Astrocyte (in vitro differentiated cells and primary cell): ENCODE results near the gene RFTN2. TPM values are rescaled to one million over a fixed set of nuclear protein-coding genes. Genes with fewer than 3 reads are reported as not detected.
A peak's percentile ranks its signal among the peaks of the same experiment; 100 is the strongest.
"Not testable (repeated sequence)": the region's sequence is repeated elsewhere in the genome, so short reads cannot be mapped to it uniquely, and the experiment has no call there.

ENCODE experiments used
- DNase-seq: peaks from one replicate; pipeline ENCODE4 v3.0.0-alpha.2; 2010; ENCODE audit warnings: low read depth
- FAIRE-seq: peaks from 2 replicates; lab custom pipeline; 2011; peaks lifted over from hg19 to GRCh38; lab: Jason Lieb, UNC
- H2AFZ ChIP-seq: 2 replicates; pipeline ENCODE4 v1.6.0; 2012; ENCODE audit warnings: low read depth, low read length, inconsistent platforms
- H3K27ac ChIP-seq: 2 replicates; pipeline ENCODE4 v1.5.1; 2011; ENCODE audit warnings: low read depth, low read length, inconsistent platforms
- H3K27me3 ChIP-seq: 2 replicates; pipeline ENCODE4 v1.6.0; 2011; ENCODE audit warnings: low read length, inconsistent platforms; ENCODE audit not compliant: insufficient read depth
- H3K36me3 ChIP-seq: 2 replicates; pipeline ENCODE4 v1.5.1; 2011; ENCODE audit warnings: low read length, inconsistent platforms; ENCODE audit not compliant: insufficient read depth
- H3K4me1 ChIP-seq: 2 replicates; pipeline ENCODE4 v1.5.1; 2011; ENCODE audit warnings: low read length, inconsistent platforms; ENCODE audit not compliant: insufficient read depth
- H3K4me2 ChIP-seq: 2 replicates; pipeline ENCODE4 v1.6.0; 2012; ENCODE audit warnings: low read length, inconsistent platforms
- H3K4me3 ChIP-seq: 2 replicates; pipeline ENCODE4 v1.5.1; 2011; ENCODE audit warnings: low read depth, mild to moderate bottlenecking, low read length, inconsistent platforms; ENCODE audit not compliant: insufficient read depth
- H3K79me2 ChIP-seq: 2 replicates; pipeline ENCODE4 v1.6.0; 2012; ENCODE audit warnings: mild to moderate bottlenecking, low read length, inconsistent platforms; ENCODE audit not compliant: insufficient read depth
- H3K9ac ChIP-seq: 2 replicates; pipeline ENCODE4 v1.6.0; 2012; ENCODE audit warnings: mild to moderate bottlenecking, low read length, inconsistent platforms
- H3K9me3 ChIP-seq: 2 replicates; pipeline ENCODE4 v1.5.1; 2012; ENCODE audit warnings: low read depth, mild to moderate bottlenecking, low read length, inconsistent platforms; ENCODE audit not compliant: insufficient read depth
- H4K20me1 ChIP-seq: 2 replicates; pipeline ENCODE4 v1.6.0; 2012; ENCODE audit warnings: low read length, inconsistent platforms; ENCODE audit not compliant: insufficient read depth
- H3K27ac Mint-ChIP-seq: one replicate; pipeline ENCODE4 v1.8.0; 2021; ENCODE audit warnings: mild to moderate bottlenecking, mixed read lengths; ENCODE audit not compliant: unreplicated experiment
- H3K27me3 Mint-ChIP-seq: one replicate; pipeline ENCODE4 v1.8.0; 2021; ENCODE audit warnings: low read depth, mixed read lengths; ENCODE audit not compliant: unreplicated experiment
- H3K36me3 Mint-ChIP-seq: one replicate; pipeline ENCODE4 v1.8.0; 2021; ENCODE audit warnings: low read depth, mixed read lengths; ENCODE audit not compliant: unreplicated experiment
- H3K4me1 Mint-ChIP-seq: one replicate; pipeline ENCODE4 v1.8.0; 2021; ENCODE audit warnings: low read depth, mixed read lengths; ENCODE audit not compliant: unreplicated experiment
- H3K4me3 Mint-ChIP-seq: one replicate; pipeline ENCODE4 v1.8.0; 2021; ENCODE audit warnings: mild to moderate bottlenecking, moderate library complexity, mixed read lengths; ENCODE audit not compliant: unreplicated experiment
- H3K9me3 Mint-ChIP-seq: one replicate; pipeline ENCODE4 v1.8.0; 2021; ENCODE audit warnings: mild to moderate bottlenecking, mixed read lengths; ENCODE audit not compliant: unreplicated experiment
- CTCF ChIP-seq: IDR thresholded peaks from 2 replicates; pipeline ENCODE4 v1.5.1; 2011; ENCODE audit warnings: low read depth, mild to moderate bottlenecking, inconsistent platforms, low read length, moderate library complexity; ENCODE audit not compliant: insufficient read depth
- EZH2 ChIP-seq: IDR thresholded peaks from 2 replicates; pipeline ENCODE4 v1.6.1; 2012; ENCODE audit warnings: mild to moderate bottlenecking, low read length, inconsistent platforms; ENCODE audit not compliant: insufficient read depth
- total RNA-seq: library from RNA; stranded (reverse); gene quantifications from 2 replicates; pipeline ENCODE4 v1.2.1, GENCODE V29; 2021

The RFTN2 gene
- total RNA-seq, 1 donor from 2014 or later = 7.1 TPM

- Mint-ChIP-seq H3K36me3 (peaks cover 6% of the 10 kb centered on the region), H3K27me3 (no peaks in the 10 kb centered on the region), H3K27ac (peak overlapping the region; percentile 31), H3K9me3 (no peaks in the 10 kb centered on the region), H3K4me3 (no peak overlapping the region), H3K4me1 (peaks cover 4% of the 10 kb centered on the region)
- no peaks in the 10 kb centered on the region for H4K20me1 ChIP-seq
- TF ChIP-seq CTCF (no peak), EZH2 (no peak)
- peaks cover 24% of the 10 kb centered on the region for H3K36me3 ChIP-seq
- no peak overlapping the region for H3K4me2 ChIP-seq
- no peak overlapping the region for H3K9ac ChIP-seq
- FAIRE-seq (no peak), DNase-seq (no peak)
- H3K4me3 ChIP-seq = no peak overlapping the region
- H3K4me1 ChIP-seq = no peaks in the 10 kb centered on the region
- H3K27ac ChIP-seq = no peak overlapping the region
- H3K27me3 ChIP-seq = no peaks in the 10 kb centered on the region
- no peak overlapping the region for H2AFZ ChIP-seq
- H3K79me2 ChIP-seq = no peaks in the 10 kb centered on the region
- no peaks in the 10 kb centered on the region for H3K9me3 ChIP-seq
These were observed 118.9 kb downstream of the RFTN2 start for GRCh38 chr2:197556456-197556855.

GRCh38 chr2:197555467-197555866 lies 119.9 kb downstream of the RFTN2 start:
- H3K36me3 ChIP-seq = peaks cover 24% of the 10 kb centered on the region
- FAIRE-seq = no peak
- no peak overlapping the region for H3K4me2 ChIP-seq
- no peaks in the 10 kb centered on the region for H3K27me3 ChIP-seq
- H3K4me1 Mint-ChIP-seq = peaks cover 4% of the 10 kb centered on the region
- peaks cover 2% of the 10 kb centered on the region for H3K36me3 Mint-ChIP-seq
- TF ChIP-seq CTCF (no peak), EZH2 (no peak)
- no peak overlapping the region for H3K27ac ChIP-seq
- H3K79me2 ChIP-seq = no peaks in the 10 kb centered on the region
- H3K9me3 ChIP-seq = no peaks in the 10 kb centered on the region
- no peak overlapping the region for H3K4me3 ChIP-seq
- no peak for DNase-seq
- no peak overlapping the region for H2AFZ ChIP-seq
- no peaks in the 10 kb centered on the region for H3K9me3 Mint-ChIP-seq
- H3K27me3 Mint-ChIP-seq = no peaks in the 10 kb centered on the region
- H3K4me3 Mint-ChIP-seq = no peak overlapping the region
- H3K4me1 ChIP-seq = no peaks in the 10 kb centered on the region
- H4K20me1 ChIP-seq = no peaks in the 10 kb centered on the region
- H3K27ac Mint-ChIP-seq = no peak overlapping the region
- no peak overlapping the region for H3K9ac ChIP-seq

GRCh38 chr2:197551260-197551659 lies 124.1 kb downstream of the RFTN2 start:
- not testable (repeated sequence) for H2AFZ ChIP-seq, H3K9me3 ChIP-seq, DNase-seq, H3K4me1 Mint-ChIP-seq, H3K4me3 ChIP-seq, FAIRE-seq, H4K20me1 ChIP-seq, H3K4me3 Mint-ChIP-seq, H3K9me3 Mint-ChIP-seq, H3K27me3 Mint-ChIP-seq, H3K4me1 ChIP-seq, H3K27ac ChIP-seq, H3K27me3 ChIP-seq, H3K4me2 ChIP-seq, H3K27ac Mint-ChIP-seq, H3K79me2 ChIP-seq, H3K36me3 Mint-ChIP-seq, H3K9ac ChIP-seq
- H3K36me3 ChIP-seq = peaks cover 35% of the 10 kb centered on the region
